WTC11 (cell line): ENCODE measurements around the gene BPGM. TPM values are rescaled to one million over a fixed set of nuclear protein-coding genes. Genes with fewer than 3 reads are reported as not detected.

ENCODE experiments used
- ATAC-seq: fragments of 200-7000 bp; cut with Tn5 transposase; 2 replicates; pipeline ENCODE4 v1.10.0; 2021; ENCODE audit warnings: mild to moderate bottlenecking, moderate library complexity
- CTCF ChIA-PET: fragments of 300-600 bp; sonication (Branson Sonifier 250); formaldehyde crosslinking; loops from one replicate; lab custom pipeline; 2021; ENCODE audit warnings: antibody characterized with exemption; lab: Charles Lee
- POLR2A ChIA-PET: fragments of 350-600 bp; sonication (Branson Sonifier 250); formaldehyde crosslinking; loops from one replicate; lab custom pipeline; 2021; ENCODE audit warnings: antibody characterized with exemption; lab: Charles Lee
- DNase-seq: peaks from one replicate; pipeline ENCODE4 v3.0.0; 2021; ENCODE audit warnings: low spot score
- H3K27ac Mint-ChIP-seq: 2 replicates; pipeline ENCODE4 v1.8.0; 2021; ENCODE audit warnings: mixed read lengths
- H3K27me3 Mint-ChIP-seq: 2 replicates; pipeline ENCODE4 v1.8.0; 2021; ENCODE audit warnings: low read depth, mild to moderate bottlenecking, moderate library complexity, mixed read lengths
- H3K36me3 Mint-ChIP-seq: 2 replicates; pipeline ENCODE4 v1.8.0; 2021; ENCODE audit warnings: mixed read lengths
- H3K4me1 Mint-ChIP-seq: 2 replicates; pipeline ENCODE4 v1.8.0; 2022; ENCODE audit warnings: mixed read lengths
- H3K4me3 Mint-ChIP-seq: 2 replicates; pipeline ENCODE4 v1.8.0; 2021; ENCODE audit warnings: mild to moderate bottlenecking, moderate library complexity, mixed read lengths
- H3K9me3 Mint-ChIP-seq: 2 replicates; pipeline ENCODE4 v1.8.0; 2021; ENCODE audit warnings: mixed read lengths
- ELF4 ChIP-seq: sonication (generic); formaldehyde crosslinking; IDR thresholded peaks from 2 replicates; pipeline ENCODE4 v1.8.1; 2022; ENCODE audit warnings: low read depth, mild to moderate bottlenecking, moderate library complexity, missing genetic modification reagents
- FOXK1 ChIP-seq: sonication (generic); formaldehyde crosslinking; IDR thresholded peaks from 2 replicates; pipeline ENCODE4 v1.8.0; 2022; ENCODE audit warnings: mild to moderate bottlenecking, moderate library complexity, missing genetic modification reagents
- FOXP1 ChIP-seq: sonication (generic); formaldehyde crosslinking; IDR thresholded peaks from 2 replicates; pipeline ENCODE4 v1.8.0; 2022; ENCODE audit warnings: missing genetic modification reagents, mild to moderate bottlenecking, moderate library complexity, borderline replicate concordance
- GABPB1 ChIP-seq: sonication (generic); formaldehyde crosslinking; IDR thresholded peaks from 2 replicates; pipeline ENCODE4 v1.8.1; 2023; ENCODE audit warnings: mild to moderate bottlenecking, missing genetic modification reagents
- JAZF1 ChIP-seq: fragments of 250-450 bp; sonication (Bioruptor Pico); IDR thresholded peaks from 2 replicates; pipeline ENCODE4 v1.9.0; 2021; ENCODE audit warnings: moderate library complexity, mild to moderate bottlenecking, inconsistent platforms
- MYBL2 ChIP-seq: sonication (generic); formaldehyde crosslinking; IDR thresholded peaks from 2 replicates; pipeline ENCODE4 v1.8.1; 2023; ENCODE audit warnings: mild to moderate bottlenecking, moderate library complexity, missing genetic modification reagents
- NFE2L1 ChIP-seq: sonication (generic); formaldehyde crosslinking; IDR thresholded peaks from 2 replicates; pipeline ENCODE4 v1.8.1; 2023; ENCODE audit warnings: missing genetic modification reagents
- NR2C2 ChIP-seq: sonication (generic); formaldehyde crosslinking; IDR thresholded peaks from 2 replicates; pipeline ENCODE4 v1.8.0; 2022; ENCODE audit warnings: mild to moderate bottlenecking, missing genetic modification reagents
- NR3C1 ChIP-seq: sonication (generic); formaldehyde crosslinking; conservative IDR thresholded peaks from 2 replicates; pipeline ENCODE4 v1.8.1; 2023; ENCODE audit warnings: low read depth, mild to moderate bottlenecking, missing genetic modification reagents
- PRRX2 ChIP-seq: fragments of 250-450 bp; sonication (Bioruptor Pico); IDR thresholded peaks from 2 replicates; pipeline ENCODE4 v1.8.0; 2021; ENCODE audit warnings: mild to moderate bottlenecking
- RORB ChIP-seq: fragments of 250-450 bp; sonication (Bioruptor Pico); IDR thresholded peaks from 2 replicates; pipeline ENCODE4 v1.9.0; 2021; ENCODE audit warnings: mild to moderate bottlenecking
- SMAD3 ChIP-seq: sonication (generic); formaldehyde crosslinking; IDR thresholded peaks from 2 replicates; pipeline ENCODE4 v1.8.0; 2022; ENCODE audit warnings: missing genetic modification reagents, mild to moderate bottlenecking, borderline replicate concordance
- SMAD4 ChIP-seq: sonication (generic); formaldehyde crosslinking; IDR thresholded peaks from 2 replicates; pipeline ENCODE4 v1.8.0; 2022; ENCODE audit warnings: mild to moderate bottlenecking, missing genetic modification reagents
- SOX15 ChIP-seq: fragments of 250-450 bp; sonication (Bioruptor Pico); IDR thresholded peaks from 2 replicates; pipeline ENCODE4 v1.9.0; 2021; ENCODE audit warnings: mild to moderate bottlenecking
- TEAD1 ChIP-seq: sonication (generic); formaldehyde crosslinking; IDR thresholded peaks from 2 replicates; pipeline ENCODE4 v1.8.0; 2022; ENCODE audit warnings: mild to moderate bottlenecking, missing genetic modification reagents
- TP53 ChIP-seq: sonication (generic); formaldehyde crosslinking; IDR thresholded peaks from 2 replicates; pipeline ENCODE4 v1.8.1; 2023; ENCODE audit warnings: mild to moderate bottlenecking, missing genetic modification reagents
- ZNF138 ChIP-seq: sonication (generic); formaldehyde crosslinking; conservative IDR thresholded peaks from 2 replicates; pipeline ENCODE4 v1.8.1; 2022; ENCODE audit warnings: mild to moderate bottlenecking, moderate library complexity, missing genetic modification reagents
- ZNF219 ChIP-seq: sonication (generic); formaldehyde crosslinking; IDR thresholded peaks from 2 replicates; pipeline ENCODE4 v1.8.0; 2023; ENCODE audit warnings: missing genetic modification reagents, mild to moderate bottlenecking, borderline replicate concordance
- ZNF232 ChIP-seq: sonication (generic); formaldehyde crosslinking; IDR thresholded peaks from 2 replicates; pipeline ENCODE4 v1.8.0; 2022; ENCODE audit warnings: mild to moderate bottlenecking, missing genetic modification reagents
- total RNA-seq: library from RNA; stranded (reverse); gene quantifications from 3 replicates; pipeline ENCODE4 v1.2.3, GENCODE V29; 2021
- TF ChIP-seq, protein P1 (sequence below): fragments of 250-450 bp; sonication (Bioruptor Pico); IDR thresholded peaks from 2 replicates; pipeline ENCODE4 v1.8.0; 2021; ENCODE audit warnings: mild to moderate bottlenecking
- TF ChIP-seq, protein P2 (sequence below): fragments of 200-600 bp; IDR thresholded peaks from 2 replicates; pipeline ENCODE4 v1.8.0; 2022; ENCODE audit warnings: antibody characterized with exemption
- TF ChIP-seq, protein P3 (sequence below): fragments of 250-450 bp; sonication (Bioruptor Pico); IDR thresholded peaks from 2 replicates; pipeline ENCODE4 v1.9.0; 2021; ENCODE audit warnings: moderate library complexity, mild to moderate bottlenecking, inconsistent platforms, borderline replicate concordance
- TF ChIP-seq, protein P4 (sequence below): sonication (generic); formaldehyde crosslinking; IDR thresholded peaks from 2 replicates; pipeline ENCODE4 v1.8.1; 2023; ENCODE audit warnings: mild to moderate bottlenecking, missing genetic modification reagents, borderline replicate concordance
- TF ChIP-seq, protein P5 (sequence below): fragments of 250-450 bp; sonication (Bioruptor Pico); IDR thresholded peaks from 2 replicates; pipeline ENCODE4 v1.9.0; 2021; ENCODE audit warnings: mild to moderate bottlenecking
- TF ChIP-seq, protein P6 (sequence below): sonication (generic); formaldehyde crosslinking; conservative IDR thresholded peaks from 2 replicates; pipeline ENCODE4 v1.8.1; 2022; ENCODE audit warnings: mild to moderate bottlenecking, missing genetic modification reagents
- TF ChIP-seq, protein P7 (sequence below): sonication (generic); formaldehyde crosslinking; IDR thresholded peaks from 2 replicates; pipeline ENCODE4 v1.8.1; 2022; ENCODE audit warnings: mild to moderate bottlenecking, missing genetic modification reagents, moderate library complexity, borderline replicate concordance

The BPGM gene
- total RNA-seq, 1 experiment from 2014 or later, result 14.6 TPM

DNA sequence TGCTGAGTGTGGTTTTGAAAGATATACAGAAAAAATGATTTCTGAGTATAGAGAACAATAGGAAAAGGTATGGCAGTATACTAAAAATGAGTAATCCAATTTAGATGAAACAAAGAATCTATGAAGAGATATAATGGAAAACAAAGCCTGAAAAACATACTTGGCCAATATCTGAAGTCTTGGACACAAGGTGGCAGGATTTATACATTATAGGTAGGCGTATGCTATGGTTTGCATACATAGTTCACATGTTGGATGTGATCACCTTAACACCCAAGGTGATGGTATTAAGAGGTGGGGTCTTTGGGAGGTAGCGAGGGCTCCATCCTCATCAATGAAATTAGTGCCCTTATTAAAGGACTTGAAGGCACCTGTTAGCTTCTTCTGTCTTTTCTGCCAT, 34.5 kb upstream of the BPGM start (continued):
- TF ChIP-seq, protein P1, sequence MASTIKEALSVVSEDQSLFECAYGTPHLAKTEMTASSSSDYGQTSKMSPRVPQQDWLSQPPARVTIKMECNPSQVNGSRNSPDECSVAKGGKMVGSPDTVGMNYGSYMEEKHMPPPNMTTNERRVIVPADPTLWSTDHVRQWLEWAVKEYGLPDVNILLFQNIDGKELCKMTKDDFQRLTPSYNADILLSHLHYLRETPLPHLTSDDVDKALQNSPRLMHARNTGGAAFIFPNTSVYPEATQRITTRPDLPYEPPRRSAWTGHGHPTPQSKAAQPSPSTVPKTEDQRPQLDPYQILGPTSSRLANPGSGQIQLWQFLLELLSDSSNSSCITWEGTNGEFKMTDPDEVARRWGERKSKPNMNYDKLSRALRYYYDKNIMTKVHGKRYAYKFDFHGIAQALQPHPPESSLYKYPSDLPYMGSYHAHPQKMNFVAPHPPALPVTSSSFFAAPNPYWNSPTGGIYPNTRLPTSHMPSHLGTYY, result no peak
- TF ChIP-seq NR2C2 (CRISPR knock-in tag), result no peak

DNA sequence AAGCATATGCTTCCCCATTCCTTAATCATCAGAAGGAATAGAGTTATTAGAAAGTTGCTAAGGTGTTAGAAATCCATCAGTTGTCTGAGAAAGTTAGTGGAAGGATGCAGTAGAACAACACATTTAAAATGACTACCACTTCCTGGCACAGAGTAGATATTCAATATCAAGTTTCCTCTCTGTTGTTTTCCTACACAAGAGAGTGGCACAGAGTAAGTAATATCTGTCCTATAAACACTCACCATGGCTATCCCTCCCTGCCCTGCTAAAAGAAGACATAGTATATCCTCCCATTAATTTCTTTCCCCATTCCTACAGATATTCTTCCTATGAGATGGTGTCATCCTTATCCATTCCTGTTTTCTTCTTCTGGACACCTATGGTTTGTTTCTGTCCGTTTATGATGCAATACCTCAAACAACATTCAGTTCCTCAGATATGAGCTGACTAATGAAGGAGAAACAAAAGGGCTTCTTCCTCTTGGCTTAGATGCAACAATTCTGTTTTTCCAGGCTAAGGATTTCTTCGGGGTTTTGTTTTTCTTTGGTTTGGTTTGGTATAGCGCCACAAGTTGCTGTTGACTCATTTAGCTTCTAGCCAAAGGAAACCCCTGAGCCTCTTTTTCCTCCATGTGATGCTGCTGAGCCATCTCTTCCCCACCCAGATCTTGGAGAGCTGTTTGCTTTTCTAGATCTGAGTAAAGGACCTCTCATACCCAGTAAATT, 32.9 kb upstream of the BPGM start:
- POLR2A ChIA-PET, result no interaction called here
- no peak overlapping the region for H3K27ac Mint-ChIP-seq

DNA sequence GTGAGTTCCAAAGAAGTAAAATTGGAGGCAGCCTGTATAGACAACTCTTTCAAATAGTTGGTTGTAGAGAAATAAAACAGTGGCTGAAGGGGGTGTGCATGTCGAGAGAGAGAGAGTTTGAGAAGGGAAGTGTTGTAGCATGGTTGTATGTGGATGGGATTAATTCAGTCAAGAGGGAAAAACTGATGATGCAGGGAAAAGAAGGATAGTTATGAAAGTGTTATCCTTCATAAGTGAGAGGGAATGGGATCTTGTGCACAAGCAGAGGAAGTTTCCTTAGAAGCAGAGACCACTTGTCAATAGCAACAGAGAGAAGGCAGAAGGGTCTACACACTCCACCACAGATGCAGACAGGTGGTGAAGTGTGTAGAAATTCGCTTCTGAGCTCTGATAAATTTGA, 30.0 kb upstream of the BPGM start:
- H3K27ac Mint-ChIP-seq, result no peak overlapping the region
- H3K4me1 Mint-ChIP-seq, result no peaks in the 10 kb centered on the region
- no peaks in the 10 kb centered on the region for H3K36me3 Mint-ChIP-seq
- ChIA-PET POLR2A (no interaction called here), CTCF (no interaction called here)
- ATAC-seq, result no peak
- peaks cover 15% of the 10 kb centered on the region for H3K27me3 Mint-ChIP-seq
- H3K4me3 Mint-ChIP-seq, result no peak overlapping the region
- no peak for DNase-seq
- peaks cover 4% of the 10 kb centered on the region; the same call in 1 of the 2 replicates for H3K9me3 Mint-ChIP-seq
- TF ChIP-seq TP53, result no peak
- no peak for TF ChIP-seq TEAD1 (CRISPR knock-in tag)
- TF ChIP-seq NR3C1, result no peak
- TF ChIP-seq, protein P2, sequence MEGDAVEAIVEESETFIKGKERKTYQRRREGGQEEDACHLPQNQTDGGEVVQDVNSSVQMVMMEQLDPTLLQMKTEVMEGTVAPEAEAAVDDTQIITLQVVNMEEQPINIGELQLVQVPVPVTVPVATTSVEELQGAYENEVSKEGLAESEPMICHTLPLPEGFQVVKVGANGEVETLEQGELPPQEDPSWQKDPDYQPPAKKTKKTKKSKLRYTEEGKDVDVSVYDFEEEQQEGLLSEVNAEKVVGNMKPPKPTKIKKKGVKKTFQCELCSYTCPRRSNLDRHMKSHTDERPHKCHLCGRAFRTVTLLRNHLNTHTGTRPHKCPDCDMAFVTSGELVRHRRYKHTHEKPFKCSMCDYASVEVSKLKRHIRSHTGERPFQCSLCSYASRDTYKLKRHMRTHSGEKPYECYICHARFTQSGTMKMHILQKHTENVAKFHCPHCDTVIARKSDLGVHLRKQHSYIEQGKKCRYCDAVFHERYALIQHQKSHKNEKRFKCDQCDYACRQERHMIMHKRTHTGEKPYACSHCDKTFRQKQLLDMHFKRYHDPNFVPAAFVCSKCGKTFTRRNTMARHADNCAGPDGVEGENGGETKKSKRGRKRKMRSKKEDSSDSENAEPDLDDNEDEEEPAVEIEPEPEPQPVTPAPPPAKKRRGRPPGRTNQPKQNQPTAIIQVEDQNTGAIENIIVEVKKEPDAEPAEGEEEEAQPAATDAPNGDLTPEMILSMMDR, result no peak
- no peak for TF ChIP-seq PRRX2 (CRISPR knock-in tag)
- TF ChIP-seq, protein P3, sequence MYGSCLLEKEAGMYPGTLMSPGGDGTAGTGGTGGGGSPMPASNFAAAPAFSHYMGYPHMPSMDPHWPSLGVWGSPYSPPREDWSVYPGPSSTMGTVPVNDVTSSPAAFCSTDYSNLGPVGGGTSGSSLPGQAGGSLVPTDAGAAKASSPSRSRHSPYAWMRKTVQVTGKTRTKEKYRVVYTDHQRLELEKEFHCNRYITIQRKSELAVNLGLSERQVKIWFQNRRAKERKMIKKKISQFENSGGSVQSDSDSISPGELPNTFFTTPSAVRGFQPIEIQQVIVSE, result no peak
- no peak for TF ChIP-seq ZNF232 (CRISPR knock-in tag)
- TF ChIP-seq, protein P4, sequence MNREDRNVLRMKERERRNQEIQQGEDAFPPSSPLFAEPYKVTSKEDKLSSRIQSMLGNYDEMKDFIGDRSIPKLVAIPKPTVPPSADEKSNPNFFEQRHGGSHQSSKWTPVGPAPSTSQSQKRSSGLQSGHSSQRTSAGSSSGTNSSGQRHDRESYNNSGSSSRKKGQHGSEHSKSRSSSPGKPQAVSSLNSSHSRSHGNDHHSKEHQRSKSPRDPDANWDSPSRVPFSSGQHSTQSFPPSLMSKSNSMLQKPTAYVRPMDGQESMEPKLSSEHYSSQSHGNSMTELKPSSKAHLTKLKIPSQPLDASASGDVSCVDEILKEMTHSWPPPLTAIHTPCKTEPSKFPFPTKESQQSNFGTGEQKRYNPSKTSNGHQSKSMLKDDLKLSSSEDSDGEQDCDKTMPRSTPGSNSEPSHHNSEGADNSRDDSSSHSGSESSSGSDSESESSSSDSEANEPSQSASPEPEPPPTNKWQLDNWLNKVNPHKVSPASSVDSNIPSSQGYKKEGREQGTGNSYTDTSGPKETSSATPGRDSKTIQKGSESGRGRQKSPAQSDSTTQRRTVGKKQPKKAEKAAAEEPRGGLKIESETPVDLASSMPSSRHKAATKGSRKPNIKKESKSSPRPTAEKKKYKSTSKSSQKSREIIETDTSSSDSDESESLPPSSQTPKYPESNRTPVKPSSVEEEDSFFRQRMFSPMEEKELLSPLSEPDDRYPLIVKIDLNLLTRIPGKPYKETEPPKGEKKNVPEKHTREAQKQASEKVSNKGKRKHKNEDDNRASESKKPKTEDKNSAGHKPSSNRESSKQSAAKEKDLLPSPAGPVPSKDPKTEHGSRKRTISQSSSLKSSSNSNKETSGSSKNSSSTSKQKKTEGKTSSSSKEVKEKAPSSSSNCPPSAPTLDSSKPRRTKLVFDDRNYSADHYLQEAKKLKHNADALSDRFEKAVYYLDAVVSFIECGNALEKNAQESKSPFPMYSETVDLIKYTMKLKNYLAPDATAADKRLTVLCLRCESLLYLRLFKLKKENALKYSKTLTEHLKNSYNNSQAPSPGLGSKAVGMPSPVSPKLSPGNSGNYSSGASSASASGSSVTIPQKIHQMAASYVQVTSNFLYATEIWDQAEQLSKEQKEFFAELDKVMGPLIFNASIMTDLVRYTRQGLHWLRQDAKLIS (CRISPR knock-in tag), result no peak
- TF ChIP-seq, protein P5, sequence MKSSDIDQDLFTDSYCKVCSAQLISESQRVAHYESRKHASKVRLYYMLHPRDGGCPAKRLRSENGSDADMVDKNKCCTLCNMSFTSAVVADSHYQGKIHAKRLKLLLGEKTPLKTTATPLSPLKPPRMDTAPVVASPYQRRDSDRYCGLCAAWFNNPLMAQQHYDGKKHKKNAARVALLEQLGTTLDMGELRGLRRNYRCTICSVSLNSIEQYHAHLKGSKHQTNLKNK (CRISPR knock-in tag), result no peak
- TF ChIP-seq ZNF219 (CRISPR knock-in tag), result no peak

More for the DNA sequence above, 32.9 kb upstream of the BPGM start:
- no peak for DNase-seq
- H3K4me3 Mint-ChIP-seq, result no peak overlapping the region
- H3K27me3 Mint-ChIP-seq, result peaks cover 20% of the 10 kb centered on the region
- H3K4me1 Mint-ChIP-seq, result no peaks in the 10 kb centered on the region
- H3K36me3 Mint-ChIP-seq, result no peaks in the 10 kb centered on the region
- CTCF ChIA-PET, result interaction anchor here (1.2 kb wide), 1 partner anchor 181 kb away, joined by 3 read pairs; no protein-coding TSS in a partner anchor
- TF ChIP-seq NR2C2 (CRISPR knock-in tag), result no peak
- TF ChIP-seq GABPB1 (CRISPR knock-in tag), result no peak
- TF ChIP-seq SOX15 (CRISPR knock-in tag), result no peak
- no peak for TF ChIP-seq RORB (CRISPR knock-in tag)
- TF ChIP-seq, protein P6, sequence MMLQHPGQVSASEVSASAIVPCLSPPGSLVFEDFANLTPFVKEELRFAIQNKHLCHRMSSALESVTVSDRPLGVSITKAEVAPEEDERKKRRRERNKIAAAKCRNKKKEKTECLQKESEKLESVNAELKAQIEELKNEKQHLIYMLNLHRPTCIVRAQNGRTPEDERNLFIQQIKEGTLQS (CRISPR knock-in tag), result no peak
- TF ChIP-seq FOXP1, result no peak
- TF ChIP-seq SMAD3, result no peak
- no peak for TF ChIP-seq JAZF1 (CRISPR knock-in tag)
- TF ChIP-seq MYBL2 (CRISPR knock-in tag), result no peak
- no peak for TF ChIP-seq ZNF219 (CRISPR knock-in tag)
- no peak for TF ChIP-seq ELF4 (CRISPR knock-in tag)
- no peak for TF ChIP-seq SMAD4 (CRISPR knock-in tag)
- TF ChIP-seq FOXK1 (CRISPR knock-in tag), result no peak
- TF ChIP-seq, protein P1, result no peak
- TF ChIP-seq NFE2L1, result no peak
- TF ChIP-seq ZNF138, result no peak
- TF ChIP-seq, protein P7, sequence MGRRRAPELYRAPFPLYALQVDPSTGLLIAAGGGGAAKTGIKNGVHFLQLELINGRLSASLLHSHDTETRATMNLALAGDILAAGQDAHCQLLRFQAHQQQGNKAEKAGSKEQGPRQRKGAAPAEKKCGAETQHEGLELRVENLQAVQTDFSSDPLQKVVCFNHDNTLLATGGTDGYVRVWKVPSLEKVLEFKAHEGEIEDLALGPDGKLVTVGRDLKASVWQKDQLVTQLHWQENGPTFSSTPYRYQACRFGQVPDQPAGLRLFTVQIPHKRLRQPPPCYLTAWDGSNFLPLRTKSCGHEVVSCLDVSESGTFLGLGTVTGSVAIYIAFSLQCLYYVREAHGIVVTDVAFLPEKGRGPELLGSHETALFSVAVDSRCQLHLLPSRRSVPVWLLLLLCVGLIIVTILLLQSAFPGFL, result no peak
- TF ChIP-seq, all 79 proteins: peak for 0
- ATAC-seq, result no peak
- peaks cover 4% of the 10 kb centered on the region; the same call in 1 of the 2 replicates for H3K9me3 Mint-ChIP-seq
